Measurements from ENCODE around the gene GSTO2. TPM values are rescaled to one million over a fixed set of nuclear protein-coding genes. Genes with fewer than 3 reads are reported as not detected.

The GSTO2 gene
- total RNA-seq, 3 donors from 2014 or later (not counting 1 experiment from before 2014, with no cell fraction given): 0.75 to 1.4 (median 0.84) TPM

- Mint-ChIP-seq H3K4me1 (peaks cover 95 to 97% of the 10 kb centered on the region in 2 donors), H3K27me3 (ENCODE audit: low read depth in 2 of 2) (no peaks in the 10 kb centered on the region), H3K9me3 (no peaks in the 10 kb centered on the region), H3K27ac (peak overlapping the region; percentile 98 to 100), H3K4me3 (peak overlapping the region; percentile 82), H3K36me3 (peaks cover 6% of the 10 kb centered on the region)
- no peak for DNase-seq
- TF ChIP-seq, protein P1, sequence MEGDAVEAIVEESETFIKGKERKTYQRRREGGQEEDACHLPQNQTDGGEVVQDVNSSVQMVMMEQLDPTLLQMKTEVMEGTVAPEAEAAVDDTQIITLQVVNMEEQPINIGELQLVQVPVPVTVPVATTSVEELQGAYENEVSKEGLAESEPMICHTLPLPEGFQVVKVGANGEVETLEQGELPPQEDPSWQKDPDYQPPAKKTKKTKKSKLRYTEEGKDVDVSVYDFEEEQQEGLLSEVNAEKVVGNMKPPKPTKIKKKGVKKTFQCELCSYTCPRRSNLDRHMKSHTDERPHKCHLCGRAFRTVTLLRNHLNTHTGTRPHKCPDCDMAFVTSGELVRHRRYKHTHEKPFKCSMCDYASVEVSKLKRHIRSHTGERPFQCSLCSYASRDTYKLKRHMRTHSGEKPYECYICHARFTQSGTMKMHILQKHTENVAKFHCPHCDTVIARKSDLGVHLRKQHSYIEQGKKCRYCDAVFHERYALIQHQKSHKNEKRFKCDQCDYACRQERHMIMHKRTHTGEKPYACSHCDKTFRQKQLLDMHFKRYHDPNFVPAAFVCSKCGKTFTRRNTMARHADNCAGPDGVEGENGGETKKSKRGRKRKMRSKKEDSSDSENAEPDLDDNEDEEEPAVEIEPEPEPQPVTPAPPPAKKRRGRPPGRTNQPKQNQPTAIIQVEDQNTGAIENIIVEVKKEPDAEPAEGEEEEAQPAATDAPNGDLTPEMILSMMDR (IDR thresholded peaks at IDR 0.05): no peak
- H3K27me3 ChIP-seq (ENCODE audit: control insufficient read depth, insufficient read depth, low read length): no peaks in the 10 kb centered on the region
- intact Hi-C loops (cut with micrococcal nuclease): loop anchor here (1.0 to 10.0 kb wide), 3 partner anchors 9 to 415 kb away; partner anchors contain the start of genes GSTO2, ITPRIP and STN1
- peak in 2 of 3 donors; percentile 1 to 7 for ATAC-seq
- 69% methylated on average over 3 of the region's 3 CpGs for WGBS (ENCODE audit: insufficient coverage)
- no peaks in the 10 kb centered on the region for H3K9me3 ChIP-seq (ENCODE audit: control insufficient read depth, insufficient read depth, low read length)
- peaks cover 96% of the 10 kb centered on the region for H3K4me1 ChIP-seq (ENCODE audit: control insufficient read depth, insufficient read depth, low read length)
- peak overlapping the region; percentile 94 for H3K27ac ChIP-seq (ENCODE audit: low read length)
- no peak overlapping the region for H3K4me3 ChIP-seq (ENCODE audit: low read length)
- H3K36me3 ChIP-seq (ENCODE audit: control insufficient read depth, insufficient read depth, low read length): peaks cover 12% of the 10 kb centered on the region
These were observed 60.8 kb downstream of the GSTO2 start for GRCh38 chr10:104329735-104330134.

DNA sequence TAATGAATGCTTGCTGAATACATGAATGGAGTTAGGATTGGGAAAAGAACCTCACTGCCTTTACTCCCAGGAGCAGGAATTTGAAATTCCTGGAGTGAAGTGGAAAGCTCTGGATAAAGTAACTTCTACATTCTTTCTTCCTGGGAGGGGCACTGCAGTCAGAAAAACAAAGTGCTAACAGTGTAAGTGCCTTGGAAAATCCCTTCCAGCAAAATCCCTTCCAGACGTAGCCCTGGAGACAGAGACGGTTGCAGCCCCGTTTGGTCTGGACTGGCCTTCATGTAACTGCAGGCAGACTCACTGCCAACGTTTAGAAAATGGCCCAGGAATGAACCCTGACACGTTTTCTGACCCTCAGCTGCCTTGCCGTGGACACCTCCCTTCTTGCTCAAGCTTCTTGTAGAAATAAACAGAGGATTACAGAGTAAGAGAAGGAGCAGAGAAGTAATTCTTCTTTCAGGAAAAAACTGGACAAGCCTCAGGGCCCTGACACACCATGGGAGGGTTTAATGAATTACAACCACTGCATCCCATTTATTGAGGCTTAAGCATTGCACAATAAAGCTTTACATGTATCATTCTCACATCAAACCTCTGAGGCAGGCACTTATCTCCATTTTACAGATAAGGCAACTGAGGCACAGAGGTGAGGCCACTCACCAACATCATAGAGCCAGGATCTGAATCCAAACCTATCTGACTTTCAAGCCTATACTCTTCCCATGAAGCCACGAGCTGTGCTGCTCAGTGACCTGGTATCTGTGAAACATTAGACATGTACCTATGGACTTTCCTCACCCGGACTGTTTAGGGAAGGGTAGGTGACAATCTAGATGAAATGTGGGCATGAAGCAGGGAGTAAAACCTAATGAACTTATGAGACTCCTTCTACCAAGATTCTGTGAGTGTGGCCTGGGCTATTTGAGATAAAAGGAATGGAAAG lies 61.5 kb downstream of the GSTO2 start:
- Histone ChIP-seq H3K36me3 (ENCODE audit: control insufficient read depth, insufficient read depth, low read length) (peaks cover 13% of the 10 kb centered on the region), H3K4me3 (ENCODE audit: low read length) (no peak overlapping the region), H3K27ac (ENCODE audit: low read length) (peak overlapping the region; percentile 94), H3K9me3 (ENCODE audit: control insufficient read depth, insufficient read depth, low read length) (no peaks in the 10 kb centered on the region), H3K4me1 (ENCODE audit: control insufficient read depth, insufficient read depth, low read length) (peaks cover 96% of the 10 kb centered on the region), H3K27me3 (ENCODE audit: control insufficient read depth, insufficient read depth, low read length) (no peaks in the 10 kb centered on the region)
- DNase-seq (peak in 1 of 2 donors; percentile 14), ATAC-seq (no peak)
- intact Hi-C loops (cut with micrococcal nuclease): no loop called here
- Mint-ChIP-seq H3K4me3 (peak overlapping the region; percentile 30), H3K36me3 (peaks cover 6% of the 10 kb centered on the region), H3K27me3 (ENCODE audit: low read depth in 2 of 2) (no peaks in the 10 kb centered on the region), H3K4me1 (peaks cover 95 to 97% of the 10 kb centered on the region in 2 donors), H3K27ac (peak overlapping the region; percentile 98 to 100), H3K9me3 (no peaks in the 10 kb centered on the region)
- TF ChIP-seq, protein P1 (IDR thresholded peaks at IDR 0.05): no peak
- 79% methylated on average over 8 of the region's 8 CpGs for WGBS (ENCODE audit: insufficient coverage)

DNA sequence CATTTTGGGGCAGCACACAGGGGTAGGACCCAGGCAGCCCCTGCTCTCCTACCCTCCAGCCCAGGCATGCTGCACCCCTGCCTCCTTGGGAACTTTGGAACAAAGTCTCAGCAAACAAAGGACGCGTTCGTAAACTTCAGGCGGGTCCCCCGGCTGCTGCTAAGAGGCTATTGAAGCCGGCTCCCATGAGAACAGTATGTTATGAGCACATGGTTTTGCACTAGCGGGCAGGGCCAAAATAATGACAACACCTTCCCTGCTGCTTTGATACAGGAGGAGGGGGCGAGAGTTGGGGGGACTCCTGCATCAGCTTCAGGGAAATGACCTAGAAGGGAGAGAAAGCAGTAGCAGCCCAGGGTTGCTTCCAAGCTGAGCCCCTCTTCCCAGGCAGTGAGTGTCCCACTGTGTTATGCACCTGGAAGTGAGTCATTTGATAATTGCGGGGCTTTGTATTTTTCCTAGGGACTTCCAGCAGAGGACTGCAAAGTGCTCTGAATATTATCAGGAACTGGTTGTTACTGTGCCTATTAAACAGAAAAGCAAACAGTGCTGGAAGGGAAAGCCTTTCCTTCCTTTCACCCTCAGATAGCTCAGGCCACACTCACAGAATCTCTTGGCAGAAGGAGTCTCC lies 62.3 kb downstream of the GSTO2 start:
- peak in 1 of 2 donors; percentile 15 for DNase-seq
- intact Hi-C loops (cut with micrococcal nuclease): no loop called here

More for the DNA sequence above, 62.3 kb downstream of the GSTO2 start:
- TF ChIP-seq, protein P1 (IDR thresholded peaks at IDR 0.05): no peak
- Mint-ChIP-seq H3K27me3 (ENCODE audit: low read depth in 2 of 2) (no peaks in the 10 kb centered on the region), H3K36me3 (peaks cover 6% of the 10 kb centered on the region), H3K27ac (peak overlapping the region; percentile 98 to 100), H3K9me3 (no peaks in the 10 kb centered on the region), H3K4me1 (peaks cover 91 to 97% of the 10 kb centered on the region in 2 donors), H3K4me3 (peak overlapping the region; percentile 30)
- peaks cover 96% of the 10 kb centered on the region for H3K4me1 ChIP-seq (ENCODE audit: control insufficient read depth, insufficient read depth, low read length)
- H3K4me3 ChIP-seq (ENCODE audit: low read length): no peak overlapping the region
- H3K27ac ChIP-seq (ENCODE audit: low read length): no peak overlapping the region
- ATAC-seq: no peak
- H3K9me3 ChIP-seq (ENCODE audit: control insufficient read depth, insufficient read depth, low read length): no peaks in the 10 kb centered on the region
- H3K36me3 ChIP-seq (ENCODE audit: control insufficient read depth, insufficient read depth, low read length): peaks cover 13% of the 10 kb centered on the region
- no peaks in the 10 kb centered on the region for H3K27me3 ChIP-seq (ENCODE audit: control insufficient read depth, insufficient read depth, low read length)
- 77% methylated on average over 9 of the region's 9 CpGs for WGBS (ENCODE audit: insufficient coverage)

Data from natural killer cell (primary cell).